GM12892 (cell line): ENCODE results near the gene TMEM273.

ENCODE experiments used
- DNase-seq: peaks from one replicate; pipeline ENCODE4 v3.0.0; 2011; ENCODE audit not compliant: insufficient read length
- FAIRE-seq: peaks from 2 replicates; lab custom pipeline; 2011; peaks lifted over from hg19 to GRCh38; lab: Jason Lieb, UNC
- POLR2A ChIP-seq: IDR thresholded peaks from 2 replicates; pipeline ENCODE4 v1.6.1; 2011; ENCODE audit warnings: low read depth, low read length, control low read depth
- POLR2AphosphoS5 ChIP-seq: IDR thresholded peaks from 2 replicates; pipeline ENCODE4 v1.6.1; 2011; ENCODE audit warnings: low read depth, low read length, control low read depth
- TAF1 ChIP-seq: IDR thresholded peaks from 2 replicates; pipeline ENCODE4 v1.6.1; 2011; ENCODE audit warnings: low read depth, mild to moderate bottlenecking, control low read depth, low read length, borderline replicate concordance

Gene TMEM273

GRCh38 chr10:49174261-49174925 lies 13.8 kb downstream of the TMEM273 start:
- DNase-seq = no peak
- FAIRE-seq = no peak
- TF ChIP-seq TAF1 (no peak), POLR2AphosphoS5 (no peak), POLR2A (no peak)

- DNase-seq (no peak), FAIRE-seq (no peak)
- no peak for TF ChIP-seq POLR2AphosphoS5
- TF ChIP-seq TAF1 = no peak
- no peak for TF ChIP-seq POLR2A
These were observed 14.3 kb downstream of the TMEM273 start for GRCh38 chr10:49173853-49174252.

- TF ChIP-seq POLR2A (no peak), POLR2AphosphoS5 (no peak), TAF1 (no peak)
- DNase-seq (no peak), FAIRE-seq (no peak)
These were observed 14.9 kb downstream of the TMEM273 start for GRCh38 chr10:49173201-49173772.

- FAIRE-seq = no peak
- TF ChIP-seq TAF1 (no peak), POLR2A (no peak), POLR2AphosphoS5 (no peak)
- DNase-seq = no peak
These were observed 15.4 kb downstream of the TMEM273 start for GRCh38 chr10:49172777-49173132.

- DNase-seq (no peak), FAIRE-seq (peak; percentile 81)
- TF ChIP-seq POLR2AphosphoS5 (no peak), POLR2A (no peak), TAF1 (no peak)
These were observed 16.0 kb downstream of the TMEM273 start for GRCh38 chr10:49172061-49172776.

- FAIRE-seq (no peak), DNase-seq (no peak)
- TF ChIP-seq POLR2A = no peak
- TF ChIP-seq TAF1 = no peak
- no peak for TF ChIP-seq POLR2AphosphoS5
These were observed 16.7 kb downstream of the TMEM273 start for GRCh38 chr10:49171326-49172060.

- DNase-seq (no peak), FAIRE-seq (no peak)
- TF ChIP-seq POLR2AphosphoS5 (no peak), TAF1 (no peak), POLR2A (no peak)
These were observed 17.4 kb downstream of the TMEM273 start for GRCh38 chr10:49170632-49171325.

GRCh38 chr10:49169776-49170175 lies 18.4 kb downstream of the TMEM273 start:
- no peak for DNase-seq
- no peak for TF ChIP-seq POLR2A
- no peak for TF ChIP-seq POLR2AphosphoS5
- no peak for TF ChIP-seq TAF1
- no peak for FAIRE-seq

- TF ChIP-seq POLR2AphosphoS5 (no peak), POLR2A (no peak), TAF1 (no peak)
- no peak for DNase-seq
These were observed 19.2 kb downstream of the TMEM273 start for GRCh38 chr10:49168831-49169500.

GRCh38 chr10:49168171-49168540 lies 20.0 kb downstream of the TMEM273 start:
- no peak for FAIRE-seq
- TF ChIP-seq POLR2AphosphoS5 (no peak), POLR2A (no peak), TAF1 (no peak)
- no peak for DNase-seq

More at GRCh38 chr10:49168831-49169500, 19.2 kb downstream of the TMEM273 start:
- no peak for FAIRE-seq
